T follicular helper cell (primary cell): ENCODE results near the gene C6orf52.
"Not testable (repeated sequence)": the region's sequence is repeated elsewhere in the genome, so short reads cannot be mapped to it uniquely, and the experiment has no call there.

ENCODE experiments used
- DNase-seq: peaks from one replicate; pipeline ENCODE4 v3.0.0-alpha.2; 2020; ENCODE audit warnings: low read depth

The C6orf52 gene

GRCh38 chr6:10696655-10697054 lies 2.2 kb upstream of the C6orf52 start:
- no peak for DNase-seq

GRCh38 chr6:10695086-10695657 lies 756 bp upstream of the C6orf52 start:
- DNase-seq: no peak

- DNase-seq: no peak
These were observed 1.4 kb downstream of the C6orf52 start for GRCh38 chr6:10692965-10693538.

- no peak for DNase-seq
These were observed 3.6 kb downstream of the C6orf52 start for GRCh38 chr6:10690651-10691445.

- DNase-seq: no peak
These were observed 6.8 kb downstream of the C6orf52 start for GRCh38 chr6:10687582-10687981.

GRCh38 chr6:10686901-10687300 lies 7.5 kb downstream of the C6orf52 start:
- DNase-seq: no peak

GRCh38 chr6:10685092-10685915 lies 9.1 kb downstream of the C6orf52 start:
- no peak for DNase-seq

- no peak for DNase-seq
These were observed 9.8 kb downstream of the C6orf52 start for GRCh38 chr6:10684618-10685017.

- no peak for DNase-seq
These were observed 11.9 kb downstream of the C6orf52 start for GRCh38 chr6:10682355-10682988.

GRCh38 chr6:10681795-10682194 lies 12.6 kb downstream of the C6orf52 start:
- no peak for DNase-seq

GRCh38 chr6:10678456-10678855 lies 16.0 kb downstream of the C6orf52 start:
- no peak for DNase-seq

GRCh38 chr6:10676403-10676802 lies 18.0 kb downstream of the C6orf52 start:
- DNase-seq: no peak

GRCh38 chr6:10668126-10668917 lies 26.1 kb downstream of the C6orf52 start:
- no peak for DNase-seq

- DNase-seq: not testable (repeated sequence)
These were observed 28.8 kb downstream of the C6orf52 start for GRCh38 chr6:10665595-10665994.

GRCh38 chr6:10662742-10663141 lies 31.7 kb downstream of the C6orf52 start:
- DNase-seq: no peak

- no peak for DNase-seq
These were observed 32.2 kb downstream of the C6orf52 start for GRCh38 chr6:10662207-10662606.

GRCh38 chr6:10660431-10661191 lies 33.8 kb downstream of the C6orf52 start:
- DNase-seq: not testable (repeated sequence)

- no peak for DNase-seq
These were observed 34.6 kb downstream of the C6orf52 start for GRCh38 chr6:10659699-10660348.

GRCh38 chr6:10658910-10659698 lies 35.3 kb downstream of the C6orf52 start:
- DNase-seq: no peak
